ENCODE results near the gene TIGD6. TPM values are rescaled to one million over a fixed set of nuclear protein-coding genes. Genes with fewer than 3 reads are reported as not detected.

TIGD6 gene
- total and polyA plus RNA-seq, 10 of the 15 experiments (the other 5 are each of a cell fraction or from before 2014, with no cell fraction given): 0.84 to 4.1 (median 2.7) TPM

- no peaks in the 10 kb centered on the region for H3K27me3 ChIP-seq (replicated peaks in 1 of 2; ENCODE audit: control insufficient read depth in 2 of 2, insufficient read depth in 2 of 2, low read length in 1 of 2)
- FAIRE-seq (no peak), ATAC-seq (no peak), DNase-seq (ENCODE audit: low read depth, low spot score) (no peak)
- H2AFZ ChIP-seq (ENCODE audit: control insufficient read depth, low read depth, low read length): peak overlapping the region; percentile 72
- CTCF ChIA-PET: interaction anchor here (0.7 to 6.6 kb wide), 23 partner anchors 9 to 344 kb away, joined by 3 to 59 read pairs (median 4); no protein-coding TSS in a partner anchor
- peak overlapping the region; percentile 87 for H3K4me2 ChIP-seq (ENCODE audit: control insufficient read depth, insufficient read depth)
- peak overlapping the region; percentile 67 for H3K4me3 ChIP-seq
- WGBS (ENCODE audit: insufficient coverage, insufficient replicate concordance, low lambda C conversion rate, missing lambda C conversion rate): 14% methylated on average over 23 of the region's 23 CpGs
- H3K9ac ChIP-seq (ENCODE audit: control insufficient read depth, insufficient read depth, low read length): peak overlapping the region; percentile 78
- POLR2A ChIA-PET: interaction anchor here (0.8 to 2.1 kb wide), 5 partner anchors 39 to 159 kb away, joined by 3 to 6 read pairs (median 4); partner anchors contain the start of genes HMGXB3 and TIGD6
- 0 out of 2 replicates have a peak overlapping the region, but pooled peaks have one; percentile 13 for H3K27ac ChIP-seq (ENCODE audit: control insufficient read depth, insufficient read depth)
- RAD21 ChIA-PET (ENCODE audit: unreplicated experiment): interaction anchor here (0.8 to 4.7 kb wide), 6 partner anchors 11 to 321 kb away, joined by 3 to 53 read pairs (median 4); no protein-coding TSS in a partner anchor
- H3K9me3 ChIP-seq (replicated peaks; ENCODE audit: control insufficient read depth, insufficient read depth, low read length): no peaks in the 10 kb centered on the region
- TF ChIP-seq NFXL1 (IDR thresholded peaks at IDR 0.05; ENCODE audit: borderline replicate concordance) (no peak), ZSCAN29 (IDR thresholded peaks at IDR 0.05) (no peak), TCF12 (IDR thresholded peaks at IDR 0.05; ENCODE audit: low read depth, low read length) (no peak), GATAD2B (conservative IDR thresholded peaks at IDR 0.05; ENCODE audit: low read depth) (0 out of 2 replicates have a peak, but pooled peaks have one; percentile 5), HDAC2 (IDR thresholded peaks at IDR 0.05) (no peak), PAX5 (IDR thresholded peaks at IDR 0.05; ENCODE audit: borderline replicate concordance, low read depth, low read length) (no peak), CBFB (IDR thresholded peaks at IDR 0.05; ENCODE audit: low read depth) (no peak), NFIC (IDR thresholded peaks at IDR 0.05; ENCODE audit: low read depth, low read length) (no peak)
- H3K79me2 ChIP-seq (ENCODE audit: control insufficient read depth, insufficient read depth, low read length): no peaks in the 10 kb centered on the region
- no peaks in the 10 kb centered on the region for H4K20me1 ChIP-seq (ENCODE audit: control insufficient read depth, insufficient read depth)
- SMC1A ChIA-PET (ENCODE audit: uncharacterized antibody, unreplicated experiment): interaction anchor here (0.8 to 2.7 kb wide), 15 partner anchors 10 to 324 kb away, joined by 3 to 20 read pairs (median 5); no protein-coding TSS in a partner anchor
- intact Hi-C loops (cut with micrococcal nuclease; ENCODE audit: unreplicated experiment) (loop anchor here (2.0 to 10.0 kb wide), 2 partner anchors 40 to 226 kb away; partner anchors contain the start of genes HMGXB3, PPARGC1B and TIGD6), in situ Hi-C loops (cut with MboI) (no loop called here)
- H3K4me1 ChIP-seq (ENCODE audit: control insufficient read depth, insufficient read depth, low read length): peaks cover 12% of the 10 kb centered on the region
- no peaks in the 10 kb centered on the region for H3K36me3 ChIP-seq (ENCODE audit: control insufficient read depth in 2 of 2, insufficient read depth in 2 of 2, low read length in 1 of 2)
- no TSS peak for BruUV-seq (replicated peaks)
Observed at GRCh38 chr5:149961186-149961685, 39.2 kb downstream of the TIGD6 start.

Measured in GM12878 (cell line).